Measurements from ENCODE around the gene TMEM233. TPM values are rescaled to one million over a fixed set of nuclear protein-coding genes. Genes with fewer than 3 reads are reported as not detected.
A peak's percentile ranks its signal among the peaks of the same experiment; 100 is the strongest.
"Not testable (repeated sequence)": the region's sequence is repeated elsewhere in the genome, so short reads cannot be mapped to it uniquely, and the experiment has no call there.

Gene TMEM233
- polyA plus RNA-seq, 2 of the 4 experiments (the other 2 are of a cell fraction), result not detected

DNA sequence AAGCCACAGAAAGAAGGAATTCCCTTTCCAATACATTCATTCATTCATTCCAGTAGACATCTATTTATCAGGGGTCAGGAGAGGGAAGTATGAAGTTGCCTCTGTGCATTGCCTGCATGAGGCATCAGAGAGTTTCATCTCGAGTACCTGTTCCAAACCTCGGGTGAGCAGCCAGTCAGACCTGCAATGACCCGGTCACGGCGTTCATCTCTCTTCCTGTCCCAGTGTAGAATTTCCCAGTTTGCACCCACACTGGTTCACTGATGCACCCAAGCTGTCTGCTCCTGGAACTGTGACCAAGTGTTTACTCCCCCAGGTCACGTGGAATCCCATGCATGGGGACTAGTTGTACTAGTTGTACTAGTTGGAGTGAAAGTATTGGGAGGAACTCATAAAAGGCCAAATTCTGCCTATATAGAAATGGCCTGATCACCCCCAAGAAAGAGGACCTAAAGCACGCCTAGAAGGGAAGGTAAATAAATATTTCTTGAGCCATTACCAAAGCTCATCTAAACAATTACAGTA lies 52.0 kb downstream of the TMEM233 start (continued):
- TF ChIP-seq TP53 (CRISPR knock-in tag; IDR thresholded peaks at IDR 0.05) (no peak), RNF2 (IDR thresholded peaks at IDR 0.05; ENCODE audit: borderline replicate concordance, low read depth) (no peak), HOXB13 (CRISPR knock-in tag; IDR thresholded peaks at IDR 0.05; ENCODE audit: low read depth) (no peak)

DNA sequence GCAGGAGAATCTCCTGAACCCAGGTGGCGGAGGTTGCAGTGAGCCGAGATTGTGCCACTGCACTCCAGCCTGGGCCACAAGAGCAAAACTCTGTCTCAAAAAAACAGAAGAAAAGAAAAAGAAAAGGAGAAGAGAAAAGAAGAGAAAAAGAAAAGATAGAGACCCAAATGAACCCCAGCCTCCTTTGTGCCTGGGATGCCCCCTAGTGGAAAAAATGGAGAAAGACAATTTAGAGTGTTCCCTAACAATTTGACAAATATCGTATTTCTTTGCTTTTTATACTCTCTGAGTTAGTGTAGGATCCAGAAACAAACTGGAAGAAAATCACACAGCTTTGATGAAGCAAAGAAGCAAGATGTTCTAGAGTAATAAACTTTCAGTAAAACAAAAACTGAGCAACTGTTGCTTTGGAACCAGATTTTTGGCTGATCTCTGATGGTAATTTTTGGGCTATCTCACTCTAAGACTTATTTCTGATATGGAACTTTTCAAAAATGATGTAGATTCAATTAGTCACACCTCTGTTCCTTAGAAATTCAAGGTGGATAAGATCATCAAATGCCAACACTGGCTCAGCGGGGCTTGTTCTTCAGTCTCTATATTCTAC lies 55.7 kb downstream of the TMEM233 start:
- H3K4me3 ChIP-seq, result no peak overlapping the region
- no peak overlapping the region for H3K27ac ChIP-seq
- no peak for TF ChIP-seq HOXB5 (CRISPR knock-in tag; IDR thresholded peaks at IDR 0.05)
- TF ChIP-seq, protein P1, sequence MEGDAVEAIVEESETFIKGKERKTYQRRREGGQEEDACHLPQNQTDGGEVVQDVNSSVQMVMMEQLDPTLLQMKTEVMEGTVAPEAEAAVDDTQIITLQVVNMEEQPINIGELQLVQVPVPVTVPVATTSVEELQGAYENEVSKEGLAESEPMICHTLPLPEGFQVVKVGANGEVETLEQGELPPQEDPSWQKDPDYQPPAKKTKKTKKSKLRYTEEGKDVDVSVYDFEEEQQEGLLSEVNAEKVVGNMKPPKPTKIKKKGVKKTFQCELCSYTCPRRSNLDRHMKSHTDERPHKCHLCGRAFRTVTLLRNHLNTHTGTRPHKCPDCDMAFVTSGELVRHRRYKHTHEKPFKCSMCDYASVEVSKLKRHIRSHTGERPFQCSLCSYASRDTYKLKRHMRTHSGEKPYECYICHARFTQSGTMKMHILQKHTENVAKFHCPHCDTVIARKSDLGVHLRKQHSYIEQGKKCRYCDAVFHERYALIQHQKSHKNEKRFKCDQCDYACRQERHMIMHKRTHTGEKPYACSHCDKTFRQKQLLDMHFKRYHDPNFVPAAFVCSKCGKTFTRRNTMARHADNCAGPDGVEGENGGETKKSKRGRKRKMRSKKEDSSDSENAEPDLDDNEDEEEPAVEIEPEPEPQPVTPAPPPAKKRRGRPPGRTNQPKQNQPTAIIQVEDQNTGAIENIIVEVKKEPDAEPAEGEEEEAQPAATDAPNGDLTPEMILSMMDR (IDR thresholded peaks at IDR 0.05), result peak; percentile 53; the same call in 2 of the 3 replicates
- TF ChIP-seq, protein P2, sequence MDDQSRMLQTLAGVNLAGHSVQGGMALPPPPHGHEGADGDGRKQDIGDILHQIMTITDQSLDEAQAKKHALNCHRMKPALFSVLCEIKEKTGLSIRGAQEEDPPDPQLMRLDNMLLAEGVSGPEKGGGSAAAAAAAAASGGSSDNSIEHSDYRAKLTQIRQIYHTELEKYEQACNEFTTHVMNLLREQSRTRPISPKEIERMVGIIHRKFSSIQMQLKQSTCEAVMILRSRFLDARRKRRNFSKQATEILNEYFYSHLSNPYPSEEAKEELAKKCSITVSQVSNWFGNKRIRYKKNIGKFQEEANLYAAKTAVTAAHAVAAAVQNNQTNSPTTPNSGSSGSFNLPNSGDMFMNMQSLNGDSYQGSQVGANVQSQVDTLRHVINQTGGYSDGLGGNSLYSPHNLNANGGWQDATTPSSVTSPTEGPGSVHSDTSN (IDR thresholded peaks at IDR 0.05), result no peak
- TF ChIP-seq NPAS2 (CRISPR knock-in tag; IDR thresholded peaks at IDR 0.05; ENCODE audit: borderline replicate concordance), result no peak
- TF ChIP-seq RAD21 (conservative IDR thresholded peaks at IDR 0.05 in 1 of 2, IDR thresholded peaks at IDR 0.05 in 1 of 2), result peak; percentile 43 to 65; a peak in 3 of 5 replicates
- TF ChIP-seq HEYL (CRISPR knock-in tag; IDR thresholded peaks at IDR 0.05), result no peak
- no peak for TF ChIP-seq RFX5 (IDR thresholded peaks at IDR 0.05)
- TF ChIP-seq FOSL2 (IDR thresholded peaks at IDR 0.05), result no peak
- TF ChIP-seq FOSL2 (CRISPR knock-in tag; IDR thresholded peaks at IDR 0.05), result no peak
- no peak for TF ChIP-seq POLR2AphosphoS2 (conservative IDR thresholded peaks at IDR 0.05; ENCODE audit: low read length)
- TF ChIP-seq POLR2A (IDR thresholded peaks at IDR 0.05; ENCODE audit: low read length), result no peak
- TF ChIP-seq ESRRA (IDR thresholded peaks at IDR 0.05; ENCODE audit: borderline replicate concordance, low read length), result no peak
- no peak for TF ChIP-seq JUN (IDR thresholded peaks at IDR 0.05)
- FAIRE-seq (peak; percentile 84), ATAC-seq (0 out of 6 replicates have a peak, but pooled peaks of 1 of the 2 experiments have one; percentile 42), DNase-seq (ENCODE audit: low read depth in 1 of 2, low spot score in 1 of 2) (peak in 1 of 2 experiments; percentile 26)
- ChIA-PET CTCF (interaction anchor here (0.7 to 1.2 kb wide), 4 partner anchors 9 to 449 kb away, joined by 3 to 4 read pairs (median 4); no protein-coding TSS in a partner anchor), POLR2A (no interaction called here)
- no peaks in the 10 kb centered on the region for H3K4me1 ChIP-seq
- H3K4me2 ChIP-seq, result no peak overlapping the region
- H3K9me3 ChIP-seq, result peaks cover 29% of the 10 kb centered on the region
- WGBS (ENCODE audit: missing lambda C conversion rate), result 64% methylated on average over 4 of the region's 4 CpGs

DNA sequence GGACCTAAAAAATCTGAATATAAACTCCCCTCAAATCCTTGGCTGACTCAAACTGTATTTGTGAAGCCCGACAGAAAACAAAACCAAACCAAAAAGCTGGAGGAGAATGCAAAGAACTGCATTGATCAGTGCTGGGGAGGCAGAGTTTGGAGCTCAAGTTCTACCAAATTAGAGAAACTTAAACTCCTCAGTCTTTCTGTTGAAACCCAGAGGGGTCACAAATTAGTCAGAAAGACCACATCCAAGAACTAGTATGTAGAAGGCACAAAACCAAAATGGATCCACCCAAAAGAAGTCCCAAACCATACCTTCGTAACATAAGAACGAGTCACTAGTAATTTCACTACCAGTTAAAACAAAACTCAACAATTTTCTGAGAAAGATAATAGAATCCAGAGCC lies 59.1 kb downstream of the TMEM233 start:
- no peak for FAIRE-seq
- H3K27ac ChIP-seq, result no peak overlapping the region
- H3K9me3 ChIP-seq, result peaks cover 33% of the 10 kb centered on the region
- ATAC-seq, result no peak
- H3K4me1 ChIP-seq, result no peaks in the 10 kb centered on the region
- H3K4me3 ChIP-seq, result no peak overlapping the region
- no peak overlapping the region for H3K4me2 ChIP-seq
- CTCF ChIA-PET, result interaction anchor here (2.4 kb wide), 1 partner anchor 10 kb away, joined by 6 read pairs; no protein-coding TSS in a partner anchor
- WGBS (ENCODE audit: missing lambda C conversion rate), result 45% methylated on average over 3 of the region's 3 CpGs
- DNase-seq (ENCODE audit: low read depth in 1 of 2, low spot score in 1 of 2), result no peak
- POLR2A ChIA-PET, result no interaction called here
- no peak for TF ChIP-seq NFE2L2 (conservative IDR thresholded peaks at IDR 0.05; ENCODE audit: low read length)
- TF ChIP-seq CHD4 (IDR thresholded peaks at IDR 0.05; ENCODE audit: borderline replicate concordance), result no peak
- TF ChIP-seq, protein P3, sequence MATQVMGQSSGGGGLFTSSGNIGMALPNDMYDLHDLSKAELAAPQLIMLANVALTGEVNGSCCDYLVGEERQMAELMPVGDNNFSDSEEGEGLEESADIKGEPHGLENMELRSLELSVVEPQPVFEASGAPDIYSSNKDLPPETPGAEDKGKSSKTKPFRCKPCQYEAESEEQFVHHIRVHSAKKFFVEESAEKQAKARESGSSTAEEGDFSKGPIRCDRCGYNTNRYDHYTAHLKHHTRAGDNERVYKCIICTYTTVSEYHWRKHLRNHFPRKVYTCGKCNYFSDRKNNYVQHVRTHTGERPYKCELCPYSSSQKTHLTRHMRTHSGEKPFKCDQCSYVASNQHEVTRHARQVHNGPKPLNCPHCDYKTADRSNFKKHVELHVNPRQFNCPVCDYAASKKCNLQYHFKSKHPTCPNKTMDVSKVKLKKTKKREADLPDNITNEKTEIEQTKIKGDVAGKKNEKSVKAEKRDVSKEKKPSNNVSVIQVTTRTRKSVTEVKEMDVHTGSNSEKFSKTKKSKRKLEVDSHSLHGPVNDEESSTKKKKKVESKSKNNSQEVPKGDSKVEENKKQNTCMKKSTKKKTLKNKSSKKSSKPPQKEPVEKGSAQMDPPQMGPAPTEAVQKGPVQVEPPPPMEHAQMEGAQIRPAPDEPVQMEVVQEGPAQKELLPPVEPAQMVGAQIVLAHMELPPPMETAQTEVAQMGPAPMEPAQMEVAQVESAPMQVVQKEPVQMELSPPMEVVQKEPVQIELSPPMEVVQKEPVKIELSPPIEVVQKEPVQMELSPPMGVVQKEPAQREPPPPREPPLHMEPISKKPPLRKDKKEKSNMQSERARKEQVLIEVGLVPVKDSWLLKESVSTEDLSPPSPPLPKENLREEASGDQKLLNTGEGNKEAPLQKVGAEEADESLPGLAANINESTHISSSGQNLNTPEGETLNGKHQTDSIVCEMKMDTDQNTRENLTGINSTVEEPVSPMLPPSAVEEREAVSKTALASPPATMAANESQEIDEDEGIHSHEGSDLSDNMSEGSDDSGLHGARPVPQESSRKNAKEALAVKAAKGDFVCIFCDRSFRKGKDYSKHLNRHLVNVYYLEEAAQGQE (IDR thresholded peaks at IDR 0.05), result no peak
- TF ChIP-seq ZNF302 (CRISPR knock-in tag; IDR thresholded peaks at IDR 0.05), result no peak

DNA sequence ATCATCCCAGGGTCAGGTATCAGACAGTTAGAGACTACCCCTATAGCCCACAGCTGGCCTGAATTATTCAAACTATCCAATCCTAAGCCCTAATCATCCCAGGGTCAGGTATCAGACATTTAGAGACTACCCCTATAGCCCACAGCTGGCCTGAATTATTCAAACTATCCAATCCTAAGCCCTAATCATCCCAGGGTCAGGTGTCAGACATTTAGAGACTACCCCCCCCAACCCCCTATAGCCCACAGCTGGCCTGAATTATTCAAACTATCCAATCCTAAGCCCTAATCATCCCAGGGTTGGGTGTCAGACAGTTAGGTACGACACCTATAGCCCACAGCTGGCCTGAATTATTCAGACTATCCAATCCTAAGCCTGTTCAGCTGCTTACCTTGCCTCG lies 63.4 kb downstream of the TMEM233 start:
- FAIRE-seq; ATAC-seq; DNase-seq (ENCODE audit: low read depth in 1 of 2, low spot score in 1 of 2); H3K4me1 ChIP-seq; H3K4me3 ChIP-seq; H3K4me2 ChIP-seq; POLR2A ChIA-PET; H3K27ac ChIP-seq: not testable (repeated sequence)
- 3% methylated on average over 2 of the region's 2 CpGs for WGBS (ENCODE audit: missing lambda C conversion rate)
- CTCF ChIA-PET, result interaction anchor here (1.6 kb wide), 1 partner anchor 213 kb away, joined by 4 read pairs; no protein-coding TSS in a partner anchor
- H3K9me3 ChIP-seq, result peaks cover 23% of the 10 kb centered on the region

All from A549 (cell line).